HCT116 (cell line): ENCODE measurements around the gene CRY2. TPM values are rescaled to one million over a fixed set of nuclear protein-coding genes. Genes with fewer than 3 reads are reported as not detected.

Experiments used
- ATAC-seq: fragments of 200-7000 bp; cut with Tn5 transposase; 2 replicates; pipeline ENCODE4 v1.9.1; 2020; ENCODE audit warnings: mild to moderate bottlenecking, moderate library complexity
- BruUV-seq: library from RNA; stranded (reverse); fragments of 400-500 nt; replicated peaks from 2 replicates; lab custom pipeline; 2021; lab: Mats Ljungman, UMichigan
- CTCF ChIA-PET: fragments of 300-600 bp; sonication (Branson Sonifier 250); formaldehyde crosslinking; loops from one replicate; lab custom pipeline; 2021; ENCODE audit warnings: antibody characterized with exemption; lab: Charles Lee
- POLR2A ChIA-PET: fragments of 300-600, 350-600 bp; sonication (Branson Sonifier 250); formaldehyde crosslinking; loops from one replicate; lab custom pipeline; 2021; ENCODE audit warnings: antibody characterized with exemption; lab: Charles Lee
- RAD21 ChIA-PET, 2 experiments: fragments of 300-600 bp; sonication (Branson Sonifier 250); formaldehyde crosslinking; loops; one replicate each; lab custom pipeline; 2023; ENCODE audit warnings: low total read pairs in 2 of 2; ENCODE audit not compliant: uncharacterized antibody in 2 of 2, unreplicated experiment in 2 of 2, low non-redundant PET in 1 of 2; lab: Charles Lee
- DNase-seq: peaks from one replicate; pipeline ENCODE4 v3.0.0-alpha.2; 2010; ENCODE audit warnings: low read depth, low spot score
- H2AFZ ChIP-seq: fragments of 200-600 bp; shearing (Covaris generic), sonication (generic); 2 replicates; pipeline ENCODE4 v1.6.1; 2017; ENCODE audit warnings: low read depth, mixed run types, mixed read lengths, antibody characterized with exemption, low read length; ENCODE audit not compliant: poor library complexity, severe bottlenecking
- H3K27ac ChIP-seq: 2 replicates; pipeline ENCODE4 v1.5.1; 2012; ENCODE audit warnings: low read depth, low read length
- H3K27me3 ChIP-seq: fragments of 200-600 bp; sonication (generic); 2 replicates; pipeline ENCODE4 v1.6.1; 2016; ENCODE audit warnings: mixed run types, low read length, mixed read lengths; ENCODE audit not compliant: insufficient read depth
- H3K36me3 ChIP-seq, 2 experiments: fragments of 200-500 bp in 1 of 2; fragments of 200-600 bp in 1 of 2; sonication (Bioruptor generic) in 1 of 2; sonication (generic) in 1 of 2; 2 replicates each; pipeline versions ENCODE4 v1.5.1 to v1.6.1; 2014 to 2016; ENCODE audit warnings: low read length in 2 of 2, inconsistent platforms in 1 of 2, mixed read lengths in 1 of 2, mixed run types in 1 of 2; ENCODE audit not compliant: insufficient read depth in 2 of 2, control insufficient read depth in 1 of 2
- H3K4me1 ChIP-seq, 2 experiments: fragments of 200-600 bp in 1 of 2; sonication (generic) in 1 of 2; 2 replicates each; pipeline versions ENCODE4 v1.5.1 to v1.6.1; 2012 to 2017; ENCODE audit warnings: low read length in 2 of 2, inconsistent platforms in 1 of 2, mild to moderate bottlenecking in 1 of 2, mixed read lengths in 1 of 2, mixed run types in 1 of 2, moderate library complexity in 1 of 2; ENCODE audit not compliant: insufficient read depth in 2 of 2, control insufficient read depth in 1 of 2
- H3K4me2 ChIP-seq: fragments of 200-600 bp; sonication (generic); 2 replicates; pipeline ENCODE4 v1.6.1; 2017; ENCODE audit warnings: mixed run types, low read length, mixed read lengths
- H3K4me3 ChIP-seq, 2 experiments: fragments of 200-600 bp in 1 of 2; sonication (generic) in 1 of 2; replicated peaks in 1 of 2; 2 replicates each; pipeline ENCODE4 v1.5.1; 2011 to 2016; ENCODE audit warnings: low read length in 2 of 2, control low read depth in 1 of 2, low read depth in 1 of 2, mild to moderate bottlenecking in 1 of 2, mixed read lengths in 1 of 2, mixed run types in 1 of 2
- H3K79me2 ChIP-seq: fragments of 200-600 bp; sonication (generic); 2 replicates; pipeline ENCODE4 v1.6.1; 2017; ENCODE audit warnings: mild to moderate bottlenecking, mixed run types, low read length, moderate library complexity, mixed read lengths; ENCODE audit not compliant: insufficient read depth
- H3K9ac ChIP-seq: fragments of 200-600 bp; sonication (generic); 2 replicates; pipeline ENCODE4 v1.6.1; 2016; ENCODE audit warnings: low read length, mixed read lengths
- H3K9me2 ChIP-seq: fragments of 200-600 bp; sonication (generic), shearing (Covaris generic); 2 replicates; pipeline ENCODE4 v1.6.1; 2017; ENCODE audit warnings: mixed run types, mild to moderate bottlenecking, moderate library complexity; ENCODE audit not compliant: insufficient read depth
- H3K9me3 ChIP-seq, 2 experiments: fragments of 200-500 bp in 1 of 2; fragments of 200-600 bp in 1 of 2; sonication (Bioruptor generic) in 1 of 2; sonication (generic) in 1 of 2; 2 replicates each; pipeline ENCODE4 v1.6.1; 2014 to 2017; ENCODE audit warnings: low read length in 2 of 2, mixed read lengths in 2 of 2, inconsistent platforms in 1 of 2, low read depth in 1 of 2, mild to moderate bottlenecking in 1 of 2, mixed run types in 1 of 2, moderate library complexity in 1 of 2; ENCODE audit not compliant: control insufficient read depth in 1 of 2, insufficient read depth in 1 of 2
- H4K20me1 ChIP-seq: fragments of 200-600 bp; sonication (generic), shearing (Covaris generic); 2 replicates; pipeline ENCODE4 v1.6.1; 2017; ENCODE audit warnings: mixed run types, mild to moderate bottlenecking, moderate library complexity; ENCODE audit not compliant: insufficient read depth
- CEBPB ChIP-seq: IDR thresholded peaks from 2 replicates; pipeline ENCODE4 v1.6.1; 2012; ENCODE audit warnings: low read depth
- CTCF ChIP-seq, 3 experiments: fragments of 200-600 bp in 1 of 3; sonication (generic) in 1 of 3; IDR thresholded peaks in 2 of 3; conservative IDR thresholded peaks in 1 of 3; 2 replicates each; pipeline ENCODE4 v1.5.1; 2012 to 2017; ENCODE audit warnings: low read depth in 2 of 3, low read length in 2 of 3, antibody characterized with exemption in 1 of 3, borderline replicate concordance in 1 of 3, control low read depth in 1 of 3, mild to moderate bottlenecking in 1 of 3, mixed read lengths in 1 of 3, mixed run types in 1 of 3, moderate library complexity in 1 of 3; ENCODE audit not compliant: insufficient read depth in 1 of 3
- EGR1 ChIP-seq: IDR thresholded peaks from 2 replicates; pipeline ENCODE4 v1.6.1; 2012; ENCODE audit warnings: low read depth
- ELF1 ChIP-seq: IDR thresholded peaks from 2 replicates; pipeline ENCODE4 v1.6.1; 2012; ENCODE audit warnings: low read depth, borderline replicate concordance
- EZH2 ChIP-seq: fragments of 200-600 bp; sonication (generic); IDR thresholded peaks from 2 replicates; pipeline ENCODE4 v1.6.1; 2017; ENCODE audit warnings: antibody characterized with exemption, mixed run types
- EZH2phosphoT487 ChIP-seq: fragments of 200-600 bp; IDR thresholded peaks from 2 replicates; pipeline ENCODE4 v1.6.1; 2018; ENCODE audit warnings: antibody characterized with exemption, borderline replicate concordance
- FOSL1 ChIP-seq: IDR thresholded peaks from 2 replicates; pipeline ENCODE4 v1.6.1; 2012; ENCODE audit warnings: low read depth
- JUND ChIP-seq: IDR thresholded peaks from 2 replicates; pipeline ENCODE4 v1.6.1; 2012
- MAX ChIP-seq: IDR thresholded peaks from 2 replicates; pipeline ENCODE4 v1.6.1; 2012
- POLR2A ChIP-seq: IDR thresholded peaks from 2 replicates; pipeline ENCODE4 v1.7.0; 2011; ENCODE audit warnings: borderline replicate concordance; ENCODE audit not compliant: insufficient read depth, insufficient read length; ENCODE audit errors: extremely low read depth
- POLR2AphosphoS5 ChIP-seq: IDR thresholded peaks from 2 replicates; pipeline ENCODE4 v1.6.1; 2011; ENCODE audit warnings: mild to moderate bottlenecking, low read depth, low read length, moderate library complexity
- RAD21 ChIP-seq: IDR thresholded peaks from 2 replicates; pipeline ENCODE4 v1.6.1; 2012; ENCODE audit warnings: low read depth, mild to moderate bottlenecking
- TCF7L2 ChIP-seq: IDR thresholded peaks from 2 replicates; pipeline ENCODE4 v1.7.0; 2011; ENCODE audit warnings: borderline replicate concordance, inconsistent platforms; ENCODE audit not compliant: insufficient read depth, insufficient read length; ENCODE audit errors: extremely low read depth
- YY1 ChIP-seq: IDR thresholded peaks from 2 replicates; pipeline ENCODE4 v1.6.1; 2011; ENCODE audit warnings: low read length, low read depth, moderate library complexity, mild to moderate bottlenecking; ENCODE audit not compliant: insufficient replicate concordance; ENCODE audit errors: extremely low read depth
- ZFX ChIP-seq: fragments of 450-650 bp; IDR thresholded peaks from 2 replicates; pipeline ENCODE4 v1.6.1; 2017
- ZNF274 ChIP-seq: fragments of 200-500 bp; sonication (Bioruptor generic); IDR thresholded peaks from 2 replicates; pipeline ENCODE4 v1.6.1; 2014; ENCODE audit warnings: mild to moderate bottlenecking, low read depth, low read length, inconsistent platforms
- intact Hi-C: fragments of 100-400 bp; cut with micrococcal nuclease; formaldehyde crosslinking; loops from 2 replicates; pipeline ENCODE4 v1.10.0; 2022
- total RNA-seq: library from RNA; stranded (reverse); gene quantifications from one replicate; pipeline ENCODE4 v1.2.1, GENCODE V29; 2021; ENCODE audit not compliant: unreplicated experiment
- TF ChIP-seq, protein P1 (sequence below): IDR thresholded peaks from 2 replicates; pipeline ENCODE4 v1.6.1; 2012
- TF ChIP-seq, protein P2 (sequence below): IDR thresholded peaks from 2 replicates; pipeline ENCODE4 v1.6.1; 2011; ENCODE audit warnings: mild to moderate bottlenecking, low read length, moderate library complexity; ENCODE audit not compliant: insufficient replicate concordance; ENCODE audit errors: extremely low read depth
- TF ChIP-seq, protein P3 (sequence below): IDR thresholded peaks from 2 replicates; pipeline ENCODE4 v1.6.1; 2012; ENCODE audit warnings: low read depth

The CRY2 gene
- total RNA-seq, 1 experiment from 2014 or later, result 18.0 TPM

DNA sequence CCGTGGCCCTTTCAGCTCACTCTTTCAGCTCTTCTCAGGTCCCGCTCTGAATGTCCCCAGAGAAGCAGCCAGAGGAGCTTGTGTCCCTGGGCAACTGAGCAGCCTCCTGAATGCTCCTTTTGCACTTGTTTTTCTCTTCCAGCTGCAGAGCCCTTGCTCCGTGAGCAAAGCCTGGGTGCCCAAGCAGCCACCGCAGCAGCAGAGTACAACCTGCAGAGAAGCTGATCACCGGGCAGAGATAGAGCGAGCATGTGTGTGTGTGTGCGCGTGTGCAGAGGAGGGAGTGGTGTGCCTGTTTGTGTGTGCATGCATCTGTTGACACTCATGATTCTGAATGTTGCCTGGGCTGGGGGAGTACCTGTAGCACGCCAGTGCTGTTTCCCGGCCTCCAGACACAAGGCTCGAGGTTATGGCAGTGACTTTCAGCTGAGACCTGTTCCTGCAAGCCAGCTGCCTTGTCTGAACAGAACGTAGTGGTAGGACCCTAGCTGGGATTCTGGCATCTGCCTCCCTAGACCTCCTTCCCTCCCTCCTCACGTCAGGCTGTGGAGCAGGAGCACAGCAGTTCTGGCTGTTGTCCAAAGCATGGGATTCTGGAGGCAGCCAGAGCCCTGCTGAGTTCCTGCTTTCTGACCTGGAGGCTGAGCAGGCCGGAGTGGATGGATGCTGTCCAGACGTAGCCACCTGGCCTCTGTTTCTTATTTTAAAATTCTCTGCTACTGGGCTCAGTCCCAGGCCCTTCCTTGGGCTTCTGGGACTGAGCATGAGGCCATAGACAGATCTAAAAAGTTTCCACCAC, 33.7 kb downstream of the CRY2 start:
- H3K27ac ChIP-seq, result peak overlapping the region; percentile 6; the same call in 1 of the 2 replicates
- POLR2A ChIA-PET, result no interaction called here

More for the DNA sequence above, 33.7 kb downstream of the CRY2 start:
- BruUV-seq, result no TSS peak
- Histone ChIP-seq H3K4me2 (peak overlapping the region; percentile 33; the same call in 1 of the 2 replicates), H4K20me1 (no peaks in the 10 kb centered on the region), H3K4me1 (peaks cover 25 to 37% of the 10 kb centered on the region in 2 experiments), H3K36me3 (peaks cover under 1 to 5% of the 10 kb centered on the region in 2 experiments; a peak in 2 of 4 replicates), H2AFZ (no peak overlapping the region), H3K27me3 (no peaks in the 10 kb centered on the region), H3K9ac (no peak overlapping the region), H3K79me2 (no peaks in the 10 kb centered on the region), H3K9me3 (no peaks in the 10 kb centered on the region), H3K4me3 (no peak overlapping the region), H3K9me2 (no peaks in the 10 kb centered on the region)
- ChIA-PET CTCF (interaction anchor here (1.5 kb wide), 1 partner anchor 125 kb away, joined by 5 read pairs; no protein-coding TSS in a partner anchor), RAD21 (no interaction called here)
- DNase-seq (no peak), ATAC-seq (no peak)
- TF ChIP-seq TCF7L2, result no peak
- no peak for TF ChIP-seq YY1
- TF ChIP-seq CTCF (IDR thresholded peaks at IDR 0.05 in 2 of 3, conservative IDR thresholded peaks at IDR 0.05 in 1 of 3; ENCODE audit: borderline replicate concordance in 1 of 3, insufficient read depth in 1 of 3, low read depth in 2 of 3, low read length in 2 of 3), result no peak
- no peak for TF ChIP-seq JUND
- TF ChIP-seq RAD21, result no peak
- TF ChIP-seq EGR1, result no peak
- TF ChIP-seq MAX, result no peak
- TF ChIP-seq FOSL1, result no peak
- no peak for TF ChIP-seq ZNF274
- TF ChIP-seq EZH2, result no peak
- TF ChIP-seq, protein P1, sequence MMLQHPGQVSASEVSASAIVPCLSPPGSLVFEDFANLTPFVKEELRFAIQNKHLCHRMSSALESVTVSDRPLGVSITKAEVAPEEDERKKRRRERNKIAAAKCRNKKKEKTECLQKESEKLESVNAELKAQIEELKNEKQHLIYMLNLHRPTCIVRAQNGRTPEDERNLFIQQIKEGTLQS, result no peak
- TF ChIP-seq CEBPB, result no peak
- no peak for TF ChIP-seq ELF1
- no peak for TF ChIP-seq POLR2A
- TF ChIP-seq, protein P2, sequence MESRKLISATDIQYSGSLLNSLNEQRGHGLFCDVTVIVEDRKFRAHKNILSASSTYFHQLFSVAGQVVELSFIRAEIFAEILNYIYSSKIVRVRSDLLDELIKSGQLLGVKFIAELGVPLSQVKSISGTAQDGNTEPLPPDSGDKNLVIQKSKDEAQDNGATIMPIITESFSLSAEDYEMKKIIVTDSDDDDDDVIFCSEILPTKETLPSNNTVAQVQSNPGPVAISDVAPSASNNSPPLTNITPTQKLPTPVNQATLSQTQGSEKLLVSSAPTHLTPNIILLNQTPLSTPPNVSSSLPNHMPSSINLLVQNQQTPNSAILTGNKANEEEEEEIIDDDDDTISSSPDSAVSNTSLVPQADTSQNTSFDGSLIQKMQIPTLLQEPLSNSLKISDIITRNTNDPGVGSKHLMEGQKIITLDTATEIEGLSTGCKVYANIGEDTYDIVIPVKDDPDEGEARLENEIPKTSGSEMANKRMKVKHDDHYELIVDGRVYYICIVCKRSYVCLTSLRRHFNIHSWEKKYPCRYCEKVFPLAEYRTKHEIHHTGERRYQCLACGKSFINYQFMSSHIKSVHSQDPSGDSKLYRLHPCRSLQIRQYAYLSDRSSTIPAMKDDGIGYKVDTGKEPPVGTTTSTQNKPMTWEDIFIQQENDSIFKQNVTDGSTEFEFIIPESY, result no peak
- TF ChIP-seq POLR2AphosphoS5, result no peak
- TF ChIP-seq, protein P3, sequence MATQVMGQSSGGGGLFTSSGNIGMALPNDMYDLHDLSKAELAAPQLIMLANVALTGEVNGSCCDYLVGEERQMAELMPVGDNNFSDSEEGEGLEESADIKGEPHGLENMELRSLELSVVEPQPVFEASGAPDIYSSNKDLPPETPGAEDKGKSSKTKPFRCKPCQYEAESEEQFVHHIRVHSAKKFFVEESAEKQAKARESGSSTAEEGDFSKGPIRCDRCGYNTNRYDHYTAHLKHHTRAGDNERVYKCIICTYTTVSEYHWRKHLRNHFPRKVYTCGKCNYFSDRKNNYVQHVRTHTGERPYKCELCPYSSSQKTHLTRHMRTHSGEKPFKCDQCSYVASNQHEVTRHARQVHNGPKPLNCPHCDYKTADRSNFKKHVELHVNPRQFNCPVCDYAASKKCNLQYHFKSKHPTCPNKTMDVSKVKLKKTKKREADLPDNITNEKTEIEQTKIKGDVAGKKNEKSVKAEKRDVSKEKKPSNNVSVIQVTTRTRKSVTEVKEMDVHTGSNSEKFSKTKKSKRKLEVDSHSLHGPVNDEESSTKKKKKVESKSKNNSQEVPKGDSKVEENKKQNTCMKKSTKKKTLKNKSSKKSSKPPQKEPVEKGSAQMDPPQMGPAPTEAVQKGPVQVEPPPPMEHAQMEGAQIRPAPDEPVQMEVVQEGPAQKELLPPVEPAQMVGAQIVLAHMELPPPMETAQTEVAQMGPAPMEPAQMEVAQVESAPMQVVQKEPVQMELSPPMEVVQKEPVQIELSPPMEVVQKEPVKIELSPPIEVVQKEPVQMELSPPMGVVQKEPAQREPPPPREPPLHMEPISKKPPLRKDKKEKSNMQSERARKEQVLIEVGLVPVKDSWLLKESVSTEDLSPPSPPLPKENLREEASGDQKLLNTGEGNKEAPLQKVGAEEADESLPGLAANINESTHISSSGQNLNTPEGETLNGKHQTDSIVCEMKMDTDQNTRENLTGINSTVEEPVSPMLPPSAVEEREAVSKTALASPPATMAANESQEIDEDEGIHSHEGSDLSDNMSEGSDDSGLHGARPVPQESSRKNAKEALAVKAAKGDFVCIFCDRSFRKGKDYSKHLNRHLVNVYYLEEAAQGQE, result no peak
- no peak for TF ChIP-seq ZFX
- no peak for TF ChIP-seq EZH2phosphoT487
- intact Hi-C loops, result no loop called here
